HepG2 (cell line): Measurements from ENCODE around the gene CCDC57. TPM values are rescaled to one million over a fixed set of nuclear protein-coding genes. Genes with fewer than 3 reads are reported as not detected.

Experiments used
- ARNT ChIP-seq: fragments of 450-650 bp; IDR thresholded peaks from 2 replicates; pipeline ENCODE4 v1.6.1; 2017
- ARNTL ChIP-seq: sonication (generic); formaldehyde crosslinking; IDR thresholded peaks from 2 replicates; pipeline ENCODE4 v1.4.0; 2020; ENCODE audit warnings: mild to moderate bottlenecking, missing genetic modification reagents
- CCAR2 ChIP-seq: fragments of 200-400 bp; formaldehyde crosslinking; optimal IDR thresholded peaks from 2 replicates; pipeline ENCODE3; 2018; ENCODE audit warnings: low read depth, mild to moderate bottlenecking, low read length, moderate library complexity
- DNMT3B ChIP-seq: conservative IDR thresholded peaks from 2 replicates; pipeline ENCODE4 v1.6.1; 2016; ENCODE audit warnings: missing biosample characterization, control low read depth
- FOXM1 ChIP-seq: sonication (generic); formaldehyde crosslinking; IDR thresholded peaks from 2 replicates; pipeline ENCODE4 v1.5.0; 2020; ENCODE audit warnings: missing genetic modification reagents
- MED13 ChIP-seq: sonication (generic); formaldehyde crosslinking; IDR thresholded peaks from 2 replicates; pipeline ENCODE4 v1.5.0; 2020; ENCODE audit warnings: missing genetic modification reagents
- NR2F1 ChIP-seq, 2 experiments: fragments of 450-650 bp in 1 of 2; formaldehyde crosslinking in 1 of 2; IDR thresholded peaks; 2 replicates each; pipeline versions ENCODE4 v1.5.0 to v1.6.1; 2016 to 2020; ENCODE audit warnings: mild to moderate bottlenecking in 1 of 2, missing compliant biosample characterization in 1 of 2, missing genetic modification reagents in 1 of 2, moderate library complexity in 1 of 2
- POLR2A ChIP-seq, 2 experiments: IDR thresholded peaks; 2 replicates each; pipeline ENCODE4 v1.6.1; 2011; ENCODE audit warnings: low read depth in 2 of 2, low read length in 2 of 2, mild to moderate bottlenecking in 1 of 2, moderate library complexity in 1 of 2; ENCODE audit not compliant: insufficient read depth in 1 of 2
- PRPF4 ChIP-seq: fragments of 200-400 bp; formaldehyde crosslinking; IDR thresholded peaks from 2 replicates; pipeline ENCODE4 v1.6.1; 2016; ENCODE audit warnings: low read length, low read depth; ENCODE audit not compliant: poor library complexity, severe bottlenecking
- SP1 ChIP-seq, 2 experiments: fragments of 450-650 bp in 1 of 2; sonication (generic) in 1 of 2; formaldehyde crosslinking in 1 of 2; IDR thresholded peaks; 2 replicates each; pipeline versions ENCODE4 v1.4.0 to v1.6.1; 2016 to 2020; ENCODE audit warnings: missing genetic modification reagents in 1 of 2
- SRSF4 ChIP-seq: fragments of 200-400 bp; formaldehyde crosslinking; IDR thresholded peaks from one replicate; pipeline ENCODE4 v1.6.1; 2018; ENCODE audit warnings: mild to moderate bottlenecking, low read depth, low read length, moderate library complexity; ENCODE audit not compliant: poor library complexity, severe bottlenecking
- ZMAT5 ChIP-seq: sonication (generic); formaldehyde crosslinking; IDR thresholded peaks from 2 replicates; pipeline ENCODE4 v1.5.0; 2020; ENCODE audit warnings: mild to moderate bottlenecking, low read depth, missing genetic modification reagents, borderline replicate concordance
- ZNF512B ChIP-seq: sonication (generic); formaldehyde crosslinking; IDR thresholded peaks from 2 replicates; pipeline ENCODE4 v1.5.1; 2020; ENCODE audit warnings: missing genetic modification reagents, mild to moderate bottlenecking, borderline replicate concordance
- ZNF563 ChIP-seq: sonication (generic); formaldehyde crosslinking; IDR thresholded peaks from 2 replicates; pipeline ENCODE4 v1.8.0; 2022; ENCODE audit warnings: mild to moderate bottlenecking, moderate library complexity, missing genetic modification reagents
- polyA plus RNA-seq, 8 experiments: library from polyadenylated mRNA; depleted of rRNA in 3 of 8; stranded (reverse) in 7 of 8; unstranded in 1 of 8; fragments of >200 nt; fragmentation: Illumina TruSeq in 4 of 8; extraction: Trizol in 4 of 8; gene quantifications; 2 replicates each; pipeline versions ENCODE4 v1.2.1 to v1.2.3, GENCODE V29; 2011 to 2016; ENCODE audit warnings: low read depth in 4 of 8, missing spikeins in 1 of 8, mixed read lengths in 1 of 8; ENCODE audit not compliant: insufficient read depth in 1 of 8
- total RNA-seq, 5 experiments: library from RNA; depleted of rRNA; stranded (reverse); fragments of >200 nt; fragmentation: Illumina TruSeq; extraction: Trizol; gene quantifications; 2 replicates each; pipeline ENCODE4 v1.2.3, GENCODE V29; 2016; ENCODE audit warnings: low read depth in 1 of 5
- TF ChIP-seq, protein P1 (sequence below): sonication (generic); formaldehyde crosslinking; IDR thresholded peaks from 2 replicates; pipeline ENCODE4 v1.5.0; 2020; ENCODE audit warnings: mild to moderate bottlenecking, missing genetic modification reagents, borderline replicate concordance
- TF ChIP-seq, protein P2 (sequence below): sonication (generic); formaldehyde crosslinking; IDR thresholded peaks from 2 replicates; pipeline ENCODE4 v1.4.0; 2020; ENCODE audit warnings: missing genetic modification reagents

CCDC57 gene
- total and polyA plus RNA-seq, 2 of the 13 experiments (the other 11 are each of a cell fraction or from before 2014, with no cell fraction given) = 59.3 to 59.9 TPM

GRCh38 chr17:82217530-82218204, 5.0 kb upstream of the CCDC57 start (continued):
- TF ChIP-seq, protein P1, sequence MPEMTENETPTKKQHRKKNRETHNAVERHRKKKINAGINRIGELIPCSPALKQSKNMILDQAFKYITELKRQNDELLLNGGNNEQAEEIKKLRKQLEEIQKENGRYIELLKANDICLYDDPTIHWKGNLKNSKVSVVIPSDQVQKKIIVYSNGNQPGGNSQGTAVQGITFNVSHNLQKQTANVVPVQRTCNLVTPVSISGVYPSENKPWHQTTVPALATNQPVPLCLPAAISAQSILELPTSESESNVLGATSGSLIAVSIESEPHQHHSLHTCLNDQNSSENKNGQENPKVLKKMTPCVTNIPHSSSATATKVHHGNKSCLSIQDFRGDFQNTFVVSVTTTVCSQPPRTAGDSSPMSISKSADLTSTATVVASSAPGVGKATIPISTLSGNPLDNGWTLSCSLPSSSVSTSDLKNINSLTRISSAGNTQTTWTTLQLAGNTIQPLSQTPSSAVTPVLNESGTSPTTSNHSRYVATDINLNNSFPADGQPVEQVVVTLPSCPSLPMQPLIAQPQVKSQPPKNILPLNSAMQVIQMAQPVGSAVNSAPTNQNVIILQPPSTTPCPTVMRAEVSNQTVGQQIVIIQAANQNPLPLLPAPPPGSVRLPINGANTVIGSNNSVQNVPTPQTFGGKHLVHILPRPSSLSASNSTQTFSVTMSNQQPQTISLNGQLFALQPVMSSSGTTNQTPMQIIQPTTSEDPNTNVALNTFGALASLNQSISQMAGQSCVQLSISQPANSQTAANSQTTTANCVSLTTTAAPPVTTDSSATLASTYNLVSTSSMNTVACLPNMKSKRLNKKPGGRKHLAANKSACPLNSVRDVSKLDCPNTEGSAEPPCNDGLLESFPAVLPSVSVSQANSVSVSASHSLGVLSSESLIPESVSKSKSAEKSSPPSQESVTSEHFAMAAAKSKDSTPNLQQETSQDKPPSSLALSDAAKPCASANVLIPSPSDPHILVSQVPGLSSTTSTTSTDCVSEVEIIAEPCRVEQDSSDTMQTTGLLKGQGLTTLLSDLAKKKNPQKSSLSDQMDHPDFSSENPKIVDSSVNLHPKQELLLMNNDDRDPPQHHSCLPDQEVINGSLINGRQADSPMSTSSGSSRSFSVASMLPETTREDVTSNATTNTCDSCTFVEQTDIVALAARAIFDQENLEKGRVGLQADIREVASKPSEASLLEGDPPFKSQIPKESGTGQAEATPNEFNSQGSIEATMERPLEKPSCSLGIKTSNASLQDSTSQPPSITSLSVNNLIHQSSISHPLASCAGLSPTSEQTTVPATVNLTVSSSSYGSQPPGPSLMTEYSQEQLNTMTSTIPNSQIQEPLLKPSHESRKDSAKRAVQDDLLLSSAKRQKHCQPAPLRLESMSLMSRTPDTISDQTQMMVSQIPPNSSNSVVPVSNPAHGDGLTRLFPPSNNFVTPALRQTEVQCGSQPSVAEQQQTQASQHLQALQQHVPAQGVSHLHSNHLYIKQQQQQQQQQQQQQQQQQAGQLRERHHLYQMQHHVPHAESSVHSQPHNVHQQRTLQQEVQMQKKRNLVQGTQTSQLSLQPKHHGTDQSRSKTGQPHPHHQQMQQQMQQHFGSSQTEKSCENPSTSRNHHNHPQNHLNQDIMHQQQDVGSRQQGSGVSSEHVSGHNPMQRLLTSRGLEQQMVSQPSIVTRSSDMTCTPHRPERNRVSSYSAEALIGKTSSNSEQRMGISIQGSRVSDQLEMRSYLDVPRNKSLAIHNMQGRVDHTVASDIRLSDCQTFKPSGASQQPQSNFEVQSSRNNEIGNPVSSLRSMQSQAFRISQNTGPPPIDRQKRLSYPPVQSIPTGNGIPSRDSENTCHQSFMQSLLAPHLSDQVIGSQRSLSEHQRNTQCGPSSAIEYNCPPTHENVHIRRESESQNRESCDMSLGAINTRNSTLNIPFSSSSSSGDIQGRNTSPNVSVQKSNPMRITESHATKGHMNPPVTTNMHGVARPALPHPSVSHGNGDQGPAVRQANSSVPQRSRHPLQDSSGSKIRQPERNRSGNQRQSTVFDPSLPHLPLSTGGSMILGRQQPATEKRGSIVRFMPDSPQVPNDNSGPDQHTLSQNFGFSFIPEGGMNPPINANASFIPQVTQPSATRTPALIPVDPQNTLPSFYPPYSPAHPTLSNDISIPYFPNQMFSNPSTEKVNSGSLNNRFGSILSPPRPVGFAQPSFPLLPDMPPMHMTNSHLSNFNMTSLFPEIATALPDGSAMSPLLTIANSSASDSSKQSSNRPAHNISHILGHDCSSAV = no peak
- no peak for TF ChIP-seq SP1 (IDR thresholded peaks at IDR 0.05)
- TF ChIP-seq SP1 (CRISPR knock-in tag; IDR thresholded peaks at IDR 0.05) = peak; percentile 68; the same call in 1 of the 2 replicates
- peak; percentile 34; the same call in 1 of the 2 replicates for TF ChIP-seq FOXM1 (CRISPR knock-in tag)
- peak; percentile 65 to 78; a peak in 3 of 4 replicates for TF ChIP-seq NR2F1 (CRISPR knock-in tag; IDR thresholded peaks at IDR 0.05)
- no peak for TF ChIP-seq ZNF512B
- TF ChIP-seq DNMT3B (CRISPR knock-in tag) = peak; percentile 92; the same call in 1 of the 2 replicates
- TF ChIP-seq CCAR2 = no peak
- peak; percentile 57; the same call in 1 of the 2 replicates for TF ChIP-seq ARNTL
- TF ChIP-seq, protein P2, sequence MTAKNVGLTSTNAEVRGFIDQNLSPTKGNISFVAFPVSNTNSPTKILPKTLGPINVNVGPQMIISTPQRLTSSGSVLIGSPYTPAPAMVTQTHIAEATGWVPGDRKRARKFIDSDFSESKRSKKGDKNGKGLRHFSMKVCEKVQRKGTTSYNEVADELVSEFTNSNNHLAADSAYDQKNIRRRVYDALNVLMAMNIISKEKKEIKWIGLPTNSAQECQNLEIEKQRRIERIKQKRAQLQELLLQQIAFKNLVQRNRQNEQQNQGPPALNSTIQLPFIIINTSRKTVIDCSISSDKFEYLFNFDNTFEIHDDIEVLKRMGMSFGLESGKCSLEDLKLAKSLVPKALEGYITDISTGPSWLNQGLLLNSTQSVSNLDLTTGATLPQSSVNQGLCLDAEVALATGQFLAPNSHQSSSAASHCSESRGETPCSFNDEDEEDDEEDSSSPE (CRISPR knock-in tag) = peak; percentile 55
- no peak for TF ChIP-seq SRSF4
- peak; percentile 36; the same call in 1 of the 2 replicates for TF ChIP-seq MED13 (CRISPR knock-in tag)
- peak; percentile 67 to 73 for TF ChIP-seq POLR2A (IDR thresholded peaks at IDR 0.05; ENCODE audit: insufficient read depth in 1 of 2, low read depth in 2 of 2, low read length in 2 of 2)
- TF ChIP-seq ARNT = no peak
- TF ChIP-seq ZMAT5 = no peak
- TF ChIP-seq ZNF563 = peak; percentile 85; the same call in 1 of the 2 replicates
- no peak for TF ChIP-seq PRPF4
